ENCODE data around the gene PARD3. TPM values are rescaled to one million over a fixed set of nuclear protein-coding genes. Genes with fewer than 3 reads are reported as not detected.

PARD3 gene
- total RNA-seq, 1 experiment from 2014 or later = 61.9 TPM

GRCh38 chr10:34063592-34063991 lies 751.5 kb downstream of the PARD3 start:
- in situ Hi-C loops (cut with HindIII; ENCODE audit: low sequenced_read_pairs) = no loop called here
- no peak for DNase-seq (ENCODE audit: low spot score)

GRCh38 chr10:34061841-34062240 lies 753.3 kb downstream of the PARD3 start:
- no peak for DNase-seq (ENCODE audit: low spot score)
- in situ Hi-C loops (cut with HindIII; ENCODE audit: low sequenced_read_pairs) = no loop called here

Data from G401 (cell line).